ENCODE measurements around the gene WDFY4.

GRCh38 chr10:48707472-48707871 is 22.8 kb downstream of the WDFY4 start:
- TF ChIP-seq CTCF (IDR thresholded peaks at IDR 0.05; ENCODE audit: insufficient read depth, low read length, poor library complexity, severe bottlenecking) (no peak), EZH2phosphoT487 (conservative IDR thresholded peaks at IDR 0.05; ENCODE audit: low read length) (no peak)
